Erythroblast (primary cell): ENCODE results near the gene MYH10.

Source experiments
- GATA1 ChIP-seq: IDR thresholded peaks from 2 replicates; pipeline ENCODE4 v1.6.1; 2011; ENCODE audit warnings: low read depth, mild to moderate bottlenecking, control low read depth, low read length, moderate library complexity
- POLR2A ChIP-seq: IDR thresholded peaks from 2 replicates; pipeline ENCODE4 v1.6.1; 2011; ENCODE audit warnings: mild to moderate bottlenecking, low read length

DNA sequence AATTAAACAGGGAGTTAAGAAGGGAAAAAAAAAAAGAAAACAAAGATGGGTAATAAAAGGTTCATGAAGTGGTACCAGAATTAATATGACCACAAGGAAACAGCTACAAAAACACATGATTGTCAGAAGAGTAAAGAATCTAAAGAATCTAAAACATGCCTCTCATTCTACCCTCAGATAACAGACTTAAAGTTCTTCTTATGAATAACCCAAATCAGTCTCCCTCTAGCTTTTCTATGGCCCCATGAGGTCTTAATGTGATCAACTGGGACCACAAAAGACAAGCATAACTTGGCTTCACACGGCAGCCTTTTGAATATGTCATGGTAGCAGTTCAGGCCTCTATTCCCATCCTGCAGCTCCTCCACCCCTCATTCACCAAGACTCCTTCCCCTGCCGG, 6.9 kb downstream of the MYH10 start:
- TF ChIP-seq POLR2A (no peak), GATA1 (no peak)
